ENCODE results near the gene USP26.

- TF ChIP-seq CTCF (conservative IDR thresholded peaks at IDR 0.05; ENCODE audit: low read length), result no peak
- no peak for TF ChIP-seq EZH2phosphoT487 (IDR thresholded peaks at IDR 0.05; ENCODE audit: borderline replicate concordance)
Observed at GRCh38 chrX:133005616-133006015, 91.3 kb downstream of the USP26 start.

Measured in Loucy (cell line).